Osteoblast (primary cell): ENCODE data around the gene MMP3. TPM values are rescaled to one million over a fixed set of nuclear protein-coding genes. Genes with fewer than 3 reads are reported as not detected.

ENCODE experiments used
- DNase-seq: peaks from one replicate; pipeline ENCODE4 v3.0.0; 2011; ENCODE audit warnings: low spot score, mixed read lengths; ENCODE audit not compliant: insufficient read length; ENCODE audit errors: missing footprints
- H2AFZ ChIP-seq: 2 replicates; pipeline ENCODE4 v1.6.0; 2011; ENCODE audit warnings: mild to moderate bottlenecking, low read length
- H3K27ac ChIP-seq: 2 replicates; pipeline ENCODE4 v1.5.1; 2011; ENCODE audit warnings: mild to moderate bottlenecking, low read depth, low read length, moderate library complexity
- H3K27me3 ChIP-seq: 2 replicates; pipeline ENCODE4 v1.6.0; 2012; ENCODE audit warnings: mild to moderate bottlenecking, control low read depth, inconsistent platforms, low read length, moderate library complexity; ENCODE audit not compliant: insufficient read depth
- H3K36me3 ChIP-seq: 2 replicates; pipeline ENCODE4 v1.5.1; 2011; ENCODE audit warnings: mild to moderate bottlenecking, low read length, control low read depth, moderate library complexity; ENCODE audit not compliant: insufficient read depth
- H3K4me1 ChIP-seq: 2 replicates; pipeline ENCODE4 v1.5.1; 2011; ENCODE audit warnings: mild to moderate bottlenecking, low read length, control low read depth, moderate library complexity; ENCODE audit not compliant: insufficient read depth
- H3K4me2 ChIP-seq: 2 replicates; pipeline ENCODE4 v1.6.0; 2011; ENCODE audit warnings: mild to moderate bottlenecking, low read length; ENCODE audit not compliant: insufficient read depth
- H3K4me3 ChIP-seq: fragments of 200-600 bp; sonication (generic); 3 replicates; pipeline ENCODE4 v1.5.1; 2012; ENCODE audit warnings: mild to moderate bottlenecking, low read length, inconsistent platforms; ENCODE audit not compliant: insufficient read depth
- H3K79me2 ChIP-seq: 2 replicates; pipeline ENCODE4 v1.6.0; 2012; ENCODE audit warnings: mild to moderate bottlenecking, low read length, control low read depth, inconsistent platforms; ENCODE audit not compliant: insufficient read depth
- H3K9me3 ChIP-seq: 2 replicates; pipeline ENCODE4 v1.5.1; 2011; ENCODE audit warnings: low read depth, low read length, control low read depth
- H4K20me1 ChIP-seq: 2 replicates; pipeline ENCODE4 v1.6.0; 2012; ENCODE audit warnings: mild to moderate bottlenecking, low read length, control low read depth; ENCODE audit not compliant: insufficient read depth
- CTCF ChIP-seq: IDR thresholded peaks from 2 replicates; pipeline ENCODE4 v1.5.1; 2011; ENCODE audit warnings: mild to moderate bottlenecking, low read depth, low read length, moderate library complexity; ENCODE audit errors: extremely low read depth
- total RNA-seq: library from RNA; depleted of rRNA; stranded (reverse); fragments of >200 nt; gene quantifications from 2 replicates; pipeline ENCODE4 v1.2.3, GENCODE V29; 2012

Gene MMP3
- total RNA-seq, 1 donor, result 5.1 TPM

DNA sequence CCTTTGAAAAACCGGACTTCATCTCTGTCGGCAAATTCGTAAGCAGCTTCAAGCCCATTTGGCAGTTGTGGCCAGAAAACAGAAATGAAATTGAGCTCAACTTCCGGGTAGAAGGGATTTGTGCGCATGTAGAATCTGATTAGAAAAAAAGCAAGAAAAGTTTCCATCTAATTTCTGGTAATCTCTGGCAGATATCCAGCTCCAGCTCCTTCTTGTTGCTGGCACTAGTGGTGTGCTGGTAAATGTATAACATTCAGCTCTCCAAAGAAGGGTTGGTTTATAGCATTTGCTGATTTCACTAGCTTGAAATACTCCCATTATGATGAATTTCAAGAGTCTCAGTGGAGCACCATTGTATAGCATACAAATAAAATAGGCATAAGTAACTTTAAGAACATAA, 50.8 kb downstream of the MMP3 start:
- H3K4me2 ChIP-seq, result no peak overlapping the region
- no peaks in the 10 kb centered on the region for H3K79me2 ChIP-seq
- H4K20me1 ChIP-seq, result no peaks in the 10 kb centered on the region
- no peak overlapping the region for H3K4me3 ChIP-seq
- H3K36me3 ChIP-seq, result no peaks in the 10 kb centered on the region
- no peaks in the 10 kb centered on the region for H3K4me1 ChIP-seq
- H3K9me3 ChIP-seq, result no peaks in the 10 kb centered on the region
- no peak for DNase-seq
- H2AFZ ChIP-seq, result no peak overlapping the region
- TF ChIP-seq CTCF, result no peak
- no peaks in the 10 kb centered on the region for H3K27me3 ChIP-seq
- H3K27ac ChIP-seq, result no peak overlapping the region

- Histone ChIP-seq H3K4me1 (no peaks in the 10 kb centered on the region), H3K79me2 (no peaks in the 10 kb centered on the region), H3K4me2 (no peak overlapping the region), H3K9me3 (no peaks in the 10 kb centered on the region), H3K4me3 (no peak overlapping the region), H3K27me3 (no peaks in the 10 kb centered on the region), H3K27ac (no peak overlapping the region), H4K20me1 (no peaks in the 10 kb centered on the region), H2AFZ (no peak overlapping the region), H3K36me3 (no peaks in the 10 kb centered on the region)
- TF ChIP-seq CTCF, result no peak
- DNase-seq, result no peak
Observed at GRCh38 chr11:102791271-102792036, 52.0 kb downstream of the MMP3 start.

GRCh38 chr11:102788334-102788995, 54.9 kb downstream of the MMP3 start:
- Histone ChIP-seq H3K9me3 (no peaks in the 10 kb centered on the region), H3K4me1 (no peaks in the 10 kb centered on the region), H3K4me2 (no peak overlapping the region), H3K27ac (no peak overlapping the region), H2AFZ (no peak overlapping the region), H4K20me1 (no peaks in the 10 kb centered on the region), H3K79me2 (no peaks in the 10 kb centered on the region), H3K4me3 (no peak overlapping the region), H3K36me3 (no peaks in the 10 kb centered on the region), H3K27me3 (no peaks in the 10 kb centered on the region)
- no peak for DNase-seq
- no peak for TF ChIP-seq CTCF

Other genes with a start within 250 kb of the MMP3 start
- gene MMP20, start 218.3 kb downstream of the MMP3 start, total RNA-seq, result not detected in 2 replicates
- not detected in 2 replicates for gene MMP27, start 137.8 kb downstream of the MMP3 start, total RNA-seq
- under 0.01 TPM in 1 of 2 replicates, not detected in the other for gene MMP8, start 118.7 kb downstream of the MMP3 start, total RNA-seq
- not detected in 2 replicates for gene MMP10, start 63.0 kb downstream of the MMP3 start, total RNA-seq
- gene MMP1, start 45.4 kb downstream of the MMP3 start, total RNA-seq, result 0.72 and 1.5 TPM in 2 replicates
- under 0.01 and 0.36 TPM in 2 replicates for gene MMP12, start 31.4 kb upstream of the MMP3 start, total RNA-seq
- gene MMP13, start 112.1 kb upstream of the MMP3 start, total RNA-seq, result 1.8 and 2.5 TPM in 2 replicates
- gene DCUN1D5, start 248.6 kb upstream of the MMP3 start, total RNA-seq, result 45.7 and 60.1 TPM in 2 replicates